MM.1S (cell line): ENCODE measurements around the gene TMEM260.

Experiments used
- DNase-seq: peaks from one replicate; pipeline ENCODE4 v3.0.0-alpha.2; 2015
- H2AFZ ChIP-seq: fragments of 300-600 bp; sonication (generic); 2 replicates; pipeline ENCODE4 v1.6.0; 2016; ENCODE audit warnings: antibody characterized with exemption, low read length
- H3F3A ChIP-seq: fragments of 300-600 bp; sonication (generic); 2 replicates; pipeline ENCODE4 v1.6.1; 2016; ENCODE audit warnings: mild to moderate bottlenecking, antibody characterized with exemption, low read length, moderate library complexity, mixed read lengths; ENCODE audit not compliant: insufficient read depth
- H3K27ac ChIP-seq: fragments of 300-600 bp; sonication (generic); 2 replicates; pipeline ENCODE4 v1.5.1; 2016; ENCODE audit warnings: mild to moderate bottlenecking, low read length
- H3K27me3 ChIP-seq: fragments of 300-600 bp; sonication (generic); replicated peaks from 2 replicates; pipeline ENCODE4 v1.6.0; 2016; ENCODE audit warnings: low read length; ENCODE audit not compliant: insufficient read depth
- H3K36me3 ChIP-seq: fragments of 300-600 bp; sonication (generic); replicated peaks from 2 replicates; pipeline ENCODE4 v1.6.1; 2016; ENCODE audit warnings: mild to moderate bottlenecking, low read length, mixed read lengths; ENCODE audit not compliant: insufficient read depth
- H3K4me1 ChIP-seq: fragments of 300-600 bp; sonication (generic); 2 replicates; pipeline ENCODE4 v1.6.1; 2016; ENCODE audit warnings: low read length, mixed read lengths
- H3K4me2 ChIP-seq: fragments of 300-600 bp; sonication (generic); 2 replicates; pipeline ENCODE4 v1.6.0; 2016; ENCODE audit warnings: low read depth, low read length
- H3K4me3 ChIP-seq: fragments of 300-600 bp; sonication (generic); 2 replicates; pipeline ENCODE4 v1.5.1; 2016; ENCODE audit warnings: low read length, mixed read lengths
- H3K79me2 ChIP-seq: fragments of 300-600 bp; sonication (generic); 2 replicates; pipeline ENCODE4 v1.6.1; 2016; ENCODE audit warnings: mixed run types, low read length, mixed read lengths
- H3K9ac ChIP-seq: fragments of 300-600 bp; sonication (generic); 2 replicates; pipeline ENCODE4 v1.6.1; 2016; ENCODE audit warnings: low read length, mixed read lengths
- H3K9me2 ChIP-seq: fragments of 300-600 bp; sonication (generic); replicated peaks from 2 replicates; pipeline ENCODE4 v1.6.1; 2016; ENCODE audit warnings: mild to moderate bottlenecking, low read length, mixed read lengths; ENCODE audit not compliant: insufficient read depth
- H3K9me3 ChIP-seq: fragments of 300-600 bp; sonication (generic); replicated peaks from 2 replicates; pipeline ENCODE4 v1.6.1; 2016; ENCODE audit warnings: mild to moderate bottlenecking, low read length, mixed read lengths; ENCODE audit not compliant: insufficient read depth
- H4K20me1 ChIP-seq: fragments of 300-600 bp; sonication (generic); 2 replicates; pipeline ENCODE4 v1.6.1; 2016; ENCODE audit warnings: mild to moderate bottlenecking, low read length, moderate library complexity, mixed read lengths; ENCODE audit not compliant: insufficient read depth
- EZH2 ChIP-seq: fragments of 300-600 bp; sonication (generic); optimal IDR thresholded peaks from 2 replicates; pipeline ENCODE3; 2017; ENCODE audit warnings: low read depth, mild to moderate bottlenecking, antibody characterized with exemption, low read length, mixed read lengths
- EZH2phosphoT487 ChIP-seq: fragments of 300-600 bp; sonication (generic); IDR thresholded peaks from 2 replicates; pipeline ENCODE4 v1.6.1; 2018; ENCODE audit warnings: antibody characterized with exemption, low read length
- TF ChIP-seq, protein P1 (sequence below): fragments of 300-600 bp; sonication (generic); IDR thresholded peaks from 2 replicates; pipeline ENCODE4 v1.5.1; 2016; ENCODE audit warnings: antibody characterized with exemption, low read length, mixed read lengths

TMEM260 gene

DNA sequence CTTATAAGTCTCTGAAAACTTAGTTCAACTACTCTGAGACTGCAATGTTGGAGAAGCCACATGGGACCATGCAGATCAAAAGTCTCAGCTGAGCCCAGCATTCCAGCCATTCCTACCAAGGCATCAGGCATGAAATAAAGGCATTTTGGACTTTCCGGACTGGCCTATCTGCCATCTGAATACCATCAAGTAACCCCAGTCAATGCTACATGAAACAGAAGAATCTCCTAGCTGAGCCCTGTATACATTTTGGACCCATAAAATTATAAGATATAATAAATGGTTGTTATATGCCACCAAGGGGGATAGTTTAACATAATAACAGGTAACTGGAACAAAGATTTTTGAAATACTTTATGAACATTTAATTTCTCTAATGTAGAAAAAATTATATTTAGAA lies 9.3 kb upstream of the TMEM260 start:
- no peak overlapping the region for H3K27ac ChIP-seq
- no peaks in the 10 kb centered on the region for H3K36me3 ChIP-seq
- no peaks in the 10 kb centered on the region for H3K4me1 ChIP-seq
- no peaks in the 10 kb centered on the region for H3F3A ChIP-seq
- H3K4me2 ChIP-seq, result no peak overlapping the region
- no peak overlapping the region for H3K9ac ChIP-seq
- no peaks in the 10 kb centered on the region for H3K9me3 ChIP-seq
- H4K20me1 ChIP-seq, result no peaks in the 10 kb centered on the region
- no peak overlapping the region for H2AFZ ChIP-seq
- no peaks in the 10 kb centered on the region for H3K9me2 ChIP-seq
- DNase-seq, result no peak
- no peaks in the 10 kb centered on the region for H3K79me2 ChIP-seq
- no peaks in the 10 kb centered on the region for H3K27me3 ChIP-seq
- TF ChIP-seq, protein P1, sequence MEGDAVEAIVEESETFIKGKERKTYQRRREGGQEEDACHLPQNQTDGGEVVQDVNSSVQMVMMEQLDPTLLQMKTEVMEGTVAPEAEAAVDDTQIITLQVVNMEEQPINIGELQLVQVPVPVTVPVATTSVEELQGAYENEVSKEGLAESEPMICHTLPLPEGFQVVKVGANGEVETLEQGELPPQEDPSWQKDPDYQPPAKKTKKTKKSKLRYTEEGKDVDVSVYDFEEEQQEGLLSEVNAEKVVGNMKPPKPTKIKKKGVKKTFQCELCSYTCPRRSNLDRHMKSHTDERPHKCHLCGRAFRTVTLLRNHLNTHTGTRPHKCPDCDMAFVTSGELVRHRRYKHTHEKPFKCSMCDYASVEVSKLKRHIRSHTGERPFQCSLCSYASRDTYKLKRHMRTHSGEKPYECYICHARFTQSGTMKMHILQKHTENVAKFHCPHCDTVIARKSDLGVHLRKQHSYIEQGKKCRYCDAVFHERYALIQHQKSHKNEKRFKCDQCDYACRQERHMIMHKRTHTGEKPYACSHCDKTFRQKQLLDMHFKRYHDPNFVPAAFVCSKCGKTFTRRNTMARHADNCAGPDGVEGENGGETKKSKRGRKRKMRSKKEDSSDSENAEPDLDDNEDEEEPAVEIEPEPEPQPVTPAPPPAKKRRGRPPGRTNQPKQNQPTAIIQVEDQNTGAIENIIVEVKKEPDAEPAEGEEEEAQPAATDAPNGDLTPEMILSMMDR, result no peak
- TF ChIP-seq EZH2phosphoT487, result no peak
- TF ChIP-seq EZH2, result no peak
- no peak overlapping the region for H3K4me3 ChIP-seq

DNA sequence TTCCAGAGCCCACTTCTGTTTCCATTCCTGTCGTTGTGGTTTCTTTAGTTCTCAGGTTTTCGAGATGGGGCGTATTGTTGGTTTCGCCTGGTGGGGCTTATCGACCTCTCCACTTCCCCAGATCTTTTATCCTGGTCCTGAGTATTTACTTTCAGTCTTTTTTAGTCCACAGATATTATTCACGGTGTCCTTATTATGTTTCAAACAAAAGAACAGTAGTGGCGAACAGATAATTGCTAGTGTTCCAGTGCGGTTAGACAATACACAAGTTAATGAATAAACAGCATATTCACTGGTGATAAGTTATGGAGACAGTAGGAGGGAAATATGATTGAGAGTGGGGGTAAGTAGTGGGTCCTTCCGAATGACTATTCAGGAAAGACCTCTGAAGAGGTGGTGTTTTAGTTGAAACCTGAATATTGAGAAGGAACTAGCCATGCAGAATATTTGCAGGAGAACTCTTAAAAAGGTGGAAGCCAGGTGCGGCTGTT lies 668 bp downstream of the TMEM260 start:
- TF ChIP-seq, protein P1, result no peak
- TF ChIP-seq EZH2, result no peak
- no peak for TF ChIP-seq EZH2phosphoT487
- H3K27me3 ChIP-seq, result no peaks in the 10 kb centered on the region
- peak overlapping the region; percentile 82 for H3K4me2 ChIP-seq
- peak overlapping the region; percentile 84; the same call in 1 of the 2 replicates for H2AFZ ChIP-seq
- no peaks in the 10 kb centered on the region for H4K20me1 ChIP-seq
- no peaks in the 10 kb centered on the region for H3K4me1 ChIP-seq
- H3K9me2 ChIP-seq, result no peaks in the 10 kb centered on the region
- H3K9ac ChIP-seq, result peak overlapping the region; percentile 86
- peak overlapping the region; percentile 86 for H3K4me3 ChIP-seq
- peak; percentile 25 for DNase-seq
- peak overlapping the region; percentile 67; the same call in 1 of the 2 replicates for H3K27ac ChIP-seq
- H3K9me3 ChIP-seq, result no peaks in the 10 kb centered on the region
- H3K79me2 ChIP-seq, result peaks cover 37% of the 10 kb centered on the region
- peaks cover 7% of the 10 kb centered on the region for H3F3A ChIP-seq
- H3K36me3 ChIP-seq, result no peaks in the 10 kb centered on the region

DNA sequence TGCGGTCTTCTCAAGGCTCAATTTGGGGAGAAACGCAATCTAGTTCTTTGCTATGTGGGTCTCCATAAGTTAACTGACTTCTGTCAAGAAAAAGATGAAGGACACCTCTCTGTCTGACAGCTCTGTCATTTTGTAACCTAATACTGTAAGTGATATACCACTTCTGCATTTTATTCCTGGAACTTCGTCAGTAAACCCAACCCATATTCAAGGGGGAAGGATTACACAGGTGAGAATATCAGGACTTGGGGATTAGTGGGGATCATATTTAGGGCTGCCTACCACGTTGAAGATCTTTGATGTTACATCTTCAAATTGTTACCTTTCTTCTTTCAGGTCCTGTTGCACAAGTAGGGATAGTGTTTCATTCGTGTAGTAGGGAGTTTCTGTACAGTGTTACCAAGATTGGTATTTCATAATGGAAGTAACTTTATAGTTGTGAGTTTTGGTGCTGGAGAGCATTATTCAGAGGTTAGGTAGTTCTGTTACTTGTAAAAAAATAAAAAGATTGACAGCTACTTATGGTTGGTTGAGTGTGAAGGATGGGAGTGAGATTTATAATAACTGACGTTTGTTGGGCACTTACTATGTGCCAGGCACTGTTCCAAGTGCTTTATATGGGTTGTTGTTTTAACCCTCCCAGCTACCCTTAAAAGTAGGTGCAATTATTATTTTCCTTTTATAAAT lies 1.6 kb downstream of the TMEM260 start:
- TF ChIP-seq, protein P1, result no peak
- TF ChIP-seq EZH2 (no peak), EZH2phosphoT487 (no peak)
- no peak overlapping the region for H2AFZ ChIP-seq
- H3K27ac ChIP-seq, result no peak overlapping the region
- H3K4me1 ChIP-seq, result no peaks in the 10 kb centered on the region
- H3K79me2 ChIP-seq, result peaks cover 37% of the 10 kb centered on the region
- no peaks in the 10 kb centered on the region for H3K9me2 ChIP-seq
- no peak overlapping the region for H3K9ac ChIP-seq
- no peaks in the 10 kb centered on the region for H4K20me1 ChIP-seq
- DNase-seq, result no peak
- H3K4me2 ChIP-seq, result peak overlapping the region; percentile 82
- peaks cover 7% of the 10 kb centered on the region for H3F3A ChIP-seq
- H3K4me3 ChIP-seq, result peak overlapping the region; percentile 86
- no peaks in the 10 kb centered on the region for H3K27me3 ChIP-seq
- H3K36me3 ChIP-seq, result no peaks in the 10 kb centered on the region
- no peaks in the 10 kb centered on the region for H3K9me3 ChIP-seq
